ENCODE measurements around the gene BECN2. TPM values are rescaled to one million over a fixed set of nuclear protein-coding genes. Genes with fewer than 3 reads are reported as not detected.

BECN2 gene
- total RNA-seq: not detected in 2 replicates

DNA sequence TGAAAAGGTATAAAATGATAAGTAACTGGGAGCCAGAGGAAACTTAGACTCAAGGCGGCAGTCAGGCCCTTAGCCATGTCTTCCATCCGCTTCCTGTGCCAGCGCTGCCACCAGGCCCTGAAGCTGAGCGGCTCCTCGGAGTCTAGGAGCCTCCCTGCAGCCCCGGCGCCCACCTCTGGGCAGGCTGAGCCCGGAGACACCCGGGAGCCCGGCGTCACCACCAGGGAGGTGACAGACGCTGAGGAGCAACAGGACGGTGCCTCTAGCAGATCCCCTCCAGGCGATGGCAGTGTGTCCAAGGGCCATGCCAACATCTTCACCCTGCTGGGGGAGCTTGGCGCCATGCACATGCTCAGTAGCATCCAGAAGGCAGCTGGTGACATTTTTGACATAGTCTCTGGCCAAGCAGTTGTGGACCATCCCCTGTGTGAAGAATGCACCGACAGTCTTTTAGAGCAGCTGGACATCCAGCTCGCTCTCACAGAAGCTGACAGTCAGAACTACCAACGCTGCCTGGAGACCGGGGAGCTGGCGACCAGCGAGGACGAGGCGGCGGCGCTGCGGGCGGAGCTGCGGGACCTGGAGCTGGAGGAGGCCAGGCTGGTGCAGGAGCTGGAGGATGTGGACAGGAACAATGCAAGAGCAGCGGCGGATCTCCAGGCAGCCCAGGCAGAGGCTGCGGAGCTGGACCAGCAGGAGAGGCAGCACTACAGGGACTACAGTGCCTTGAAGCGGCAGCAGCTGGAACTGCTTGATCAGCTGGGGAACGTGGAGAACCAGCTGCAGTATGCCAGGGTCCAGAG is at the start of gene BECN2:
Gene BECN2 (plus strand): TSS at position 76 of the 803 bp plus-strand sequence. CDS start 0 bp downstream, at position 76.

GRCh38 chr1:241999026-241999425 is 41.5 kb downstream of the BECN2 start, which contains the start of gene MAP1LC3C:
Gene MAP1LC3C, minus strand, starts transcription at chr1:241999098. Its CDS starts 90 bp downstream, at chr1:241999008.

Other genes with a start within 250 kb of the BECN2 start
- 0.58 and 2.1 TPM in 2 replicates for gene EXO1, start 109.6 kb upstream of the BECN2 start, total RNA-seq
- 1.9 TPM in 1 of 2 replicates, not detected in the other for gene MAP1LC3C, start 41.3 kb downstream of the BECN2 start, total RNA-seq